Kidney capillary endothelial cell (primary cell): Measurements from ENCODE around the gene THSD8.
"Not testable (repeated sequence)": the region's sequence is repeated elsewhere in the genome, so short reads cannot be mapped to it uniquely, and the experiment has no call there.

ENCODE experiments used
- DNase-seq: peaks from one replicate; pipeline ENCODE4 v3.0.0-alpha.2; 2018; ENCODE audit warnings: low spot score

Gene THSD8

GRCh38 chr19:12792051-12792852, 9.6 kb upstream of the THSD8 start:
- no peak for DNase-seq

- no peak for DNase-seq
Measured at GRCh38 chr19:12792853-12793289, 9.0 kb upstream of the THSD8 start.

GRCh38 chr19:12793290-12794195, 8.3 kb upstream of the THSD8 start:
- DNase-seq, result peak; percentile 94

GRCh38 chr19:12794196-12794941, 7.5 kb upstream of the THSD8 start:
- no peak for DNase-seq

- DNase-seq, result no peak
Measured at GRCh38 chr19:12794971-12795381, 6.9 kb upstream of the THSD8 start.

GRCh38 chr19:12796146-12797071, 5.5 kb upstream of the THSD8 start:
- DNase-seq, result peak; percentile 80

- no peak for DNase-seq
Measured at GRCh38 chr19:12797141-12797587, 4.7 kb upstream of the THSD8 start.

GRCh38 chr19:12797607-12798006, 4.3 kb upstream of the THSD8 start:
- DNase-seq, result not testable (repeated sequence)

GRCh38 chr19:12799742-12800465, 2.0 kb upstream of the THSD8 start:
- DNase-seq, result no peak

- no peak for DNase-seq
Measured at GRCh38 chr19:12800466-12800770, 1.5 kb upstream of the THSD8 start.

GRCh38 chr19:12800923-12801465, 875 bp upstream of the THSD8 start:
- DNase-seq, result no peak

- DNase-seq, result no peak
Measured at GRCh38 chr19:12802267-12803106, 618 bp downstream of the THSD8 start.

- DNase-seq, result no peak
Measured at GRCh38 chr19:12804051-12804450, 2.2 kb downstream of the THSD8 start.

GRCh38 chr19:12806242-12807081, 4.6 kb downstream of the THSD8 start, which contains the start of gene RNASEH2A:
Gene RNASEH2A, plus strand, starts transcription at chr19:12806584. Its CDS starts 90 bp downstream, at chr19:12806674.
- peak; percentile 92 for DNase-seq

GRCh38 chr19:12815088-12815487, 13.2 kb downstream of the THSD8 start:
- no peak for DNase-seq

- DNase-seq, result not testable (repeated sequence)
Measured at GRCh38 chr19:12817188-12817587, 15.3 kb downstream of the THSD8 start.

- not testable (repeated sequence) for DNase-seq
Measured at GRCh38 chr19:12817810-12818209, 15.9 kb downstream of the THSD8 start.

GRCh38 chr19:12821761-12822160, 19.9 kb downstream of the THSD8 start:
- no peak for DNase-seq
